ENCODE data around the gene PTPN7. TPM values are rescaled to one million over a fixed set of nuclear protein-coding genes. Genes with fewer than 3 reads are reported as not detected.

Gene PTPN7
- total RNA-seq, 1 donor from 2014 or later, result not detected

DNA sequence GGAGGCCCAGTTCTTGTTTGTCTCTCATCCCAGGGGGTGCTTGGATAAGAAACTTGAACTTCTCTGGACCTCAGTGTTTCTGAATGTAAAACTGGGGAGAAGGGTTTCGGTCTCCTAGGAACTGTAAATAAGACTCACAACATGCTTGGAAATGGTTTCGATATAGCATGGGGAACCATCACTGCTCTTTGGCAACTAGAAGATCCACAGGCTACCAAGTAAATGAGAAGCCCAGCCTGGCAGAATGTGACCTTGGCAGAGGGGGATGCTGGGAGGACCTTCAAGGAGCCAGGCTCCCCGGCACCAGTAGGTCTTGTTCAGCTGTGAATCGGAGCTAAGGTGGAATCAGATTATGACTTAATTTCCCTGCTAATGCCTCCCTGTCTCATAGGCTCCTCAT is 19.6 kb downstream of the PTPN7 start:
- H3K9me3 ChIP-seq, result no peaks in the 10 kb centered on the region
- TF ChIP-seq, protein P1, sequence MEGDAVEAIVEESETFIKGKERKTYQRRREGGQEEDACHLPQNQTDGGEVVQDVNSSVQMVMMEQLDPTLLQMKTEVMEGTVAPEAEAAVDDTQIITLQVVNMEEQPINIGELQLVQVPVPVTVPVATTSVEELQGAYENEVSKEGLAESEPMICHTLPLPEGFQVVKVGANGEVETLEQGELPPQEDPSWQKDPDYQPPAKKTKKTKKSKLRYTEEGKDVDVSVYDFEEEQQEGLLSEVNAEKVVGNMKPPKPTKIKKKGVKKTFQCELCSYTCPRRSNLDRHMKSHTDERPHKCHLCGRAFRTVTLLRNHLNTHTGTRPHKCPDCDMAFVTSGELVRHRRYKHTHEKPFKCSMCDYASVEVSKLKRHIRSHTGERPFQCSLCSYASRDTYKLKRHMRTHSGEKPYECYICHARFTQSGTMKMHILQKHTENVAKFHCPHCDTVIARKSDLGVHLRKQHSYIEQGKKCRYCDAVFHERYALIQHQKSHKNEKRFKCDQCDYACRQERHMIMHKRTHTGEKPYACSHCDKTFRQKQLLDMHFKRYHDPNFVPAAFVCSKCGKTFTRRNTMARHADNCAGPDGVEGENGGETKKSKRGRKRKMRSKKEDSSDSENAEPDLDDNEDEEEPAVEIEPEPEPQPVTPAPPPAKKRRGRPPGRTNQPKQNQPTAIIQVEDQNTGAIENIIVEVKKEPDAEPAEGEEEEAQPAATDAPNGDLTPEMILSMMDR (IDR thresholded peaks at IDR 0.05), result no peak
- no peaks in the 10 kb centered on the region for H3K27me3 ChIP-seq
- peaks cover 3 to 21% of the 10 kb centered on the region in 2 donors for H3K4me1 ChIP-seq
- no peak overlapping the region for H3K4me3 ChIP-seq
- H3K36me3 ChIP-seq, result peaks cover 10 to 19% of the 10 kb centered on the region in 2 donors
- no peak for DNase-seq (ENCODE audit: low spot score in 2 of 2)
- intact Hi-C loops (cut with DNase I), result no loop called here
- peak overlapping the region; percentile 4 to 43 for H3K27ac ChIP-seq

DNA sequence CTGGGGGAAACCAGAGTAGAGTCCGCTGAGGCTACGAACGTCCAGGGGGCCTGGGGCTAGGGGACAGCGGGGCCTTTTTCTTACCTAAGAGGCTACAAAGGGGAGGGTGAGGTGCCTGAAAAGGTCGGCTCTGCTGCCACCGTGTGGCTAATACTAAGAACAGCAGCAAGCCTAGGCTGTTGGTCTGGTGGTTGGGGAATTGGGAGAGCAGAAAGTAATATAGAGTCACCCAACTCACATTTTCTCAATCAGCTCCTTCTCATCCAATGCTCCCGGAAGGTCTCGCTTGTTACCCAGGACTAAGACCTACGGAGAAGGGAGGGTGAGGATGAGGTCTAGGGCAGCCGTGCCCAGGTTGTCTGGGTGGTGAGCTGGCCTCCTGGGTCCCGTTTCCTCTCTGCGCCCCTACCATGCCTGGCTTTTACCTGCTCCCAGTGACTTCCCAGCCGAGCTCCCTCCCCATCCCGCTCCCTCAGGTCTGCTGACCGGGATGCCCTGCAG is 25.1 kb downstream of the PTPN7 start:
- Histone ChIP-seq H3K4me1 (peaks cover 11 to 24% of the 10 kb centered on the region in 2 donors), H3K27me3 (no peaks in the 10 kb centered on the region), H3K27ac (peak overlapping the region; percentile 39 to 69), H3K36me3 (peaks cover 34 to 49% of the 10 kb centered on the region in 2 donors), H3K9me3 (no peaks in the 10 kb centered on the region), H3K4me3 (no peak overlapping the region)
- intact Hi-C loops (cut with DNase I), result loop anchor here (1.0 to 10.0 kb wide), 2 partner anchors 126 to 250 kb away; partner anchors contain the start of gene SHISA4
- TF ChIP-seq, protein P1 (IDR thresholded peaks at IDR 0.05), result peak; percentile 71 to 92 (median 91)
- peak in 1 of 2 donors; percentile 75 for DNase-seq (ENCODE audit: low spot score in 2 of 2)

DNA sequence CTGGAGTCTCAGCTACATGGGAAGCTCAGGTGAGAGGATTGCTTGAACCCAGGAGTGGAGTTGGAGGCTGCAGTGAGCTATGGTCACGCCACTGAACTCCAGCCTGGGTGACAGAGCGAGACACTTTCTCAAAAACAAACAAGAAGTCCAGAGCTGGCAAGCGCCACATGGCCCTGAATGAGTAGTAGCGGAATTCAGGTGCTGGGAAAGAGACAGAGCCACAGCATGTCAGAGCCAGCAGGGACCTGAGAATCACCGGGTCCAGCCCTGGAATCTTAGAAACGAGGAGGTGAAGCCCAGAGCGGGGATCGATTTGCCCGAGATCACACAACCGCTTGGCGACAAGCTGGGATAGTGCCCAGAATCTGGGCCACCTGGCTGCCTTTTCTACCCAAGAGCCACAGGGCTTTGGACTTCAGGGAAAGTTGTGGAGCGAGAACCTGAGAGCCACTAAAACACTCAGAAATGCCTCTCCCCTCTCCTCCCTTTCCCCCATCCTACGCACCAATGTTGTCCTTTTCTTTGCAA is 25.7 kb downstream of the PTPN7 start:
- Histone ChIP-seq H3K27ac (peak overlapping the region; percentile 39 to 69), H3K36me3 (peaks cover 34 to 49% of the 10 kb centered on the region in 2 donors), H3K4me3 (no peak overlapping the region), H3K27me3 (no peaks in the 10 kb centered on the region), H3K4me1 (peaks cover 13 to 26% of the 10 kb centered on the region in 2 donors), H3K9me3 (no peaks in the 10 kb centered on the region)
- intact Hi-C loops (cut with DNase I), result loop anchor here (1.0 to 10.0 kb wide), 2 partner anchors 125 to 250 kb away; partner anchors contain the start of gene SHISA4
- TF ChIP-seq, protein P1 (IDR thresholded peaks at IDR 0.05), result no peak
- DNase-seq (ENCODE audit: low spot score in 2 of 2), result no peak

DNA sequence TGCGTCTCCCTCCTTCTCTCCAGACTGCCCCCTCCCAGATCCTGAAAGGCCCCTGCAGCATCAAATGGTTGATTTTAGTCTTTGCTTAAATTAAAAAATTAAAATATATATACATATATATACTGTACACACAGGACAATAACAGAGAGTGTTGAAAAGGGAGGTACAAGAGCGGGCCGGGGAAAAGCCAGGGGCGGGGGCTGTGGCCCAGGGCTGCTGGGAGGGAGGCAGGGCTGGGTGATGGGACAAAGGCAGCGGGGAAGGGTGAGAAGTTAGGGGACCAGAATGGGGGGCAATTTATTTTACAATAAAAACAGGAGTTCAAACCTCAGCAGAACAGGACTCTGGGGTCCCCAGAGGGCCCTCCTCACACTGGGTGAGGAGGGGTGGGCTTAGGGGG is 26.4 kb downstream of the PTPN7 start:
- H3K4me3 ChIP-seq, result no peak overlapping the region
- no peaks in the 10 kb centered on the region for H3K9me3 ChIP-seq
- no peak for DNase-seq (ENCODE audit: low spot score in 2 of 2)
- peak overlapping the region; percentile 39 to 69 for H3K27ac ChIP-seq
- intact Hi-C loops (cut with DNase I), result loop anchor here (10.0 kb wide), 1 partner anchor 249 kb away; the partner anchor contains the start of gene SHISA4
- TF ChIP-seq, protein P1 (IDR thresholded peaks at IDR 0.05), result no peak
- no peaks in the 10 kb centered on the region for H3K27me3 ChIP-seq
- H3K4me1 ChIP-seq, result peaks cover 13 to 26% of the 10 kb centered on the region in 2 donors
- peaks cover 34 to 49% of the 10 kb centered on the region in 2 donors for H3K36me3 ChIP-seq

DNA sequence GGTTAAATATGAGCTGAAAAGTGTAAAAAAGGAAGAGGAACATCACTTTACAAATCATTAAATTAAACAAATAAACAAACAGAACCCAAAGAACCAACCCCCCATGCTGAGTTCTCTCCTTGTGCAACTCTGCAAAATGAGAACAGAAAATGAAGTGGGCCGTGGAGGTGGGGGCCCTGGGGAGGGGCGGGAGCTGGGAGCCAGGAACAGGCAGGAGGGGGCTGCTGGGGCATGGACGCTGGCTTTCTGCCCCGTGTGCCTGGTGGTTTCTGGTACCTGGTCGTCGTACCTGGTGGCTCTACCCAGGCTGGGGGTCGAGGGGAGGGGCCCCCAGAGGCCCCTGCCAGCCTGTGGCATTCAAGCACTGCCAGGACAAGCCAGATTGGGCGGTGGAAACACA is 26.9 kb downstream of the PTPN7 start:
- DNase-seq (ENCODE audit: low spot score in 2 of 2), result no peak
- Histone ChIP-seq H3K27me3 (no peaks in the 10 kb centered on the region), H3K27ac (peak overlapping the region; percentile 28 to 39)

More for the DNA sequence above, 26.9 kb downstream of the PTPN7 start:
- Histone ChIP-seq H3K9me3 (no peaks in the 10 kb centered on the region), H3K4me3 (no peak overlapping the region), H3K4me1 (peaks cover 13 to 26% of the 10 kb centered on the region in 2 donors), H3K36me3 (peaks cover 34 to 49% of the 10 kb centered on the region in 2 donors)
- TF ChIP-seq, protein P1 (IDR thresholded peaks at IDR 0.05), result no peak
- intact Hi-C loops (cut with DNase I), result loop anchor here (10.0 kb wide), 1 partner anchor 249 kb away; the partner anchor contains the start of gene SHISA4
